CD14-positive monocyte (primary cell): ENCODE data around the gene TMEM222. TPM values are rescaled to one million over a fixed set of nuclear protein-coding genes. Genes with fewer than 3 reads are reported as not detected.

Source experiments
- polyA plus RNA-seq, 3 donors: library from polyadenylated mRNA; depleted of rRNA in 1 of 3; unstranded in 2 of 3; stranded (reverse) in 1 of 3; fragments of 300-500 nt in 2 of 3; fragments of >200 nt in 1 of 3; fragmentation: Illumina TruSeq in 2 of 3; gene quantifications; 1 replicate in 2 of 3; 2 replicates in 1 of 3; pipeline ENCODE4 v1.2.3, GENCODE V29; 2012 to 2021
- small RNA-seq: library from RNA; depleted of rRNA; stranded (forward); fragments of <200 nt; gene quantifications from one replicate; pipeline ENCODE3, GENCODE V24; 2012; ENCODE audit warnings: low read depth; ENCODE audit not compliant: insufficient read length

TMEM222 gene
- polyA plus RNA-seq, 3 donors = 23.2 to 29.0 (median 24.6) TPM

Small RNA genes lying within 50 kb of the gene (small RNA-seq; reads per million reads assigned to genes)
- gene RNU6-48P = 0.94 reads per million

Other genes starting within 250 kb of the TMEM222 start
- 10 to 100 TPM in 1 of 3 donors, 1 to 10 TPM in 2; 4.5 to 14.2 (median 4.6) TPM for gene SLC9A1, start 167.0 kb upstream of the TMEM222 start, polyA plus RNA-seq
- 10 to 100 TPM in 1 of 3 donors, 1 to 10 TPM in 2; 2.1 to 26.6 (median 4.3) TPM for gene WDTC1, start 87.5 kb upstream of the TMEM222 start, polyA plus RNA-seq
- gene SYTL1, start 19.9 kb downstream of the TMEM222 start, polyA plus RNA-seq = 10 to 100 TPM; 26.9 to 95.8 (median 44.6) TPM
- gene MAP3K6, start 44.8 kb downstream of the TMEM222 start, polyA plus RNA-seq = 10 to 100 TPM in 1 of 3 donors, 1 to 10 TPM in 2; 3.2 to 14.8 (median 6.7) TPM
- not detected for gene FCN3, start 52.7 kb downstream of the TMEM222 start, polyA plus RNA-seq
- not detected for gene CD164L2, start 61.2 kb downstream of the TMEM222 start, polyA plus RNA-seq
- 1 to 10 TPM in 1 of 3 donors, under 1 TPM in 1, not detected in 1; 0.26 to 2.7 TPM for gene GPR3, start 70.5 kb downstream of the TMEM222 start, polyA plus RNA-seq
- 10 to 100 TPM; 53.5 to 91.6 (median 86.4) TPM for gene WASF2, start 168.0 kb downstream of the TMEM222 start, polyA plus RNA-seq